Left lung (tissue), 10 donors: ENCODE results near the gene CYP11A1. TPM values are rescaled to one million over a fixed set of nuclear protein-coding genes. Genes with fewer than 3 reads are reported as not detected.

ENCODE experiments used
- ATAC-seq: fragments of 200-7000 bp; cut with Tn5 transposase; one replicate; pipeline ENCODE4 v1.9.1; 2020; ENCODE audit warnings: moderate library complexity
- DNase-seq, 4 donors: peaks; one replicate each; pipeline ENCODE4 v3.0.0-alpha.2; 2013 to 2020
- H3K27ac ChIP-seq, 2 donors: fragments of 200-600 bp; sonication (generic) in 1 of 2; one replicate each; pipeline versions ENCODE4 v1.5.0 to v1.8.0; 2020 to 2021
- H3K27me3 ChIP-seq, 2 donors: fragments of 200-600 bp; sonication (generic) in 1 of 2; one replicate each; pipeline versions ENCODE4 v1.5.0 to v1.8.0; 2020 to 2021
- H3K36me3 ChIP-seq, 2 donors: fragments of 200-600 bp; sonication (generic) in 1 of 2; one replicate each; pipeline versions ENCODE4 v1.5.0 to v1.8.0; 2020 to 2021
- H3K4me1 ChIP-seq, 2 donors: fragments of 200-600 bp; one replicate each; pipeline ENCODE4 v1.8.0; 2021
- H3K4me3 ChIP-seq, 2 donors: fragments of 200-600 bp; sonication (generic) in 1 of 2; one replicate each; pipeline versions ENCODE4 v1.5.0 to v1.8.0; 2020 to 2021; ENCODE audit warnings: mild to moderate bottlenecking in 1 of 2
- H3K9me3 ChIP-seq, 2 donors: fragments of 200-600 bp; sonication (generic) in 1 of 2; one replicate each; pipeline versions ENCODE4 v1.5.0 to v1.8.0; 2020 to 2021
- CTCF ChIP-seq, 2 donors: fragments of 200-600 bp; sonication (generic) in 1 of 2; IDR thresholded peaks; one replicate each; pipeline versions ENCODE4 v1.5.0 to v1.8.0; 2021; ENCODE audit warnings: antibody characterized with exemption in 2 of 2
- intact Hi-C, 2 donors: fragments of 100-400 bp; cut with DNase I; formaldehyde crosslinking; loops; one replicate each; pipeline versions ENCODE4 v1.11.2 to v1.14.2; 2022
- polyA plus RNA-seq, 6 donors: library from polyadenylated mRNA; unstranded; fragments of 120-200 nt; gene quantifications; one replicate each; pipeline ENCODE4 v1.2.1, GENCODE V29; 2013; ENCODE audit not compliant: insufficient read length in 6 of 6
- total RNA-seq, 2 donors: library from RNA; stranded (reverse); fragmentation: NEBNext Ultra II Directional; extraction: Animal tissue kit (Norgen Biotek cat#: 25700); gene quantifications; one replicate each; pipeline ENCODE4 v1.2.1, GENCODE V29; 2021
- donor health status: DM: no; HTN: yes; CAD: no.
- donor health status: DM: no; HTN: no; CAD: no.

CYP11A1 gene
- total and polyA plus RNA-seq, 8 donors: 0.34 to 1.3 (median 0.61) TPM

GRCh38 chr15:74373056-74373650 is 5.7 kb upstream of the CYP11A1 start:
- Histone ChIP-seq H3K9me3 (no peaks in the 10 kb centered on the region), H3K36me3 (no peaks in the 10 kb centered on the region), H3K27ac (no peak overlapping the region), H3K4me3 (no peak overlapping the region), H3K4me1 (peaks cover 0 to 10% of the 10 kb centered on the region in 2 donors), H3K27me3 (peaks cover 0 to 11% of the 10 kb centered on the region in 2 donors)
- ATAC-seq: no peak
- DNase-seq: no peak
- intact Hi-C loops: loop anchor here in 1 of 2 donors (5.0 kb wide), 1 partner anchor 114 kb away; no protein-coding TSS in a partner anchor
- no peak for TF ChIP-seq CTCF (IDR thresholded peaks at IDR 0.05)

DNA sequence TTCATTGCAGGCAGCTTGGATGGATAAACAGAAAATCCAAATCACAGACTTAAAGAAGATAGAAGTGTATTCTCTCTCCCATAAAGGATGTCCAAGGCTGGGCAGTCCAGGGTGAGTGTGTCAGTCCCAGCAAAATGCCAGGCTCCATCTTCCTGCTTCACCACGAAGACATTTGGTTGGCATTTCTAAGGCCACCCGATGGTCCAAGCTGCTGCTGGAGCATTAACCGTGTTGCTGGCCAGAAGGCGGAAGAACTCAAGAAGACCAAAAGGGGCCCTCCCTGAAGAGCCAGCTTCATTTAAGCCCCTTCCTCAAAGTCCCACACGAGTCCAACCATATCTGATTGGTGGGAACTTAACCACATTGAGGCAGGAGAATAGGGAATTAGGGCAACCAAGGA is 3.0 kb upstream of the CYP11A1 start:
- Histone ChIP-seq H3K9me3 (no peaks in the 10 kb centered on the region), H3K4me1 (peaks cover 0 to 22% of the 10 kb centered on the region in 2 donors), H3K27ac (no peak overlapping the region), H3K36me3 (no peaks in the 10 kb centered on the region), H3K4me3 (no peak overlapping the region), H3K27me3 (peaks cover 0 to 38% of the 10 kb centered on the region in 2 donors)
- no peak for TF ChIP-seq CTCF (IDR thresholded peaks at IDR 0.05)
- intact Hi-C loops: loop anchor here in 1 of 2 donors (5.0 kb wide), 1 partner anchor 117 kb away; no protein-coding TSS in a partner anchor
- DNase-seq (no peak), ATAC-seq (no peak)

DNA sequence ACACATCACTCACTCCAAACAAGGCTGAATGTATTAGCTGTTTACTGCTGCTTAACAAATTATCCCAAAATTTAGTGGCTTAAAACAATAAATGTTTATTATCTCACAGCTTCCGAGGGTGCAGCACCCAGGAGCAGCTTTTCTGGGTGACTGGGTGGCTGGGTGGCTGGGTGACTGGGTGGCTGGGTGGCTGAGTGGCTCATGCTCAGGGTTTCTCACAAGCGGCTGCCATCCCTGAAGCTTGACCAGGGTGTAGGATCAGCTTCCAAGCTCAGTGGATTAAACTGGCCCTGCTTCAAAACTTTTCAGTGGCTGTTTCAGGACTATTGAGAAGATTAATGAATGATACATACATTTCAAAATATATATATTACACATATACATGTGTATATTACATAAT is 2.3 kb upstream of the CYP11A1 start:
- H3K4me3 ChIP-seq: no peak overlapping the region
- peaks cover 0 to 19% of the 10 kb centered on the region in 2 donors for H3K4me1 ChIP-seq
- peaks cover 0 to 45% of the 10 kb centered on the region in 2 donors for H3K27me3 ChIP-seq
- H3K36me3 ChIP-seq: no peaks in the 10 kb centered on the region
- intact Hi-C loops: loop anchor here in 1 of 2 donors (5.0 kb wide), 1 partner anchor 118 kb away; no protein-coding TSS in a partner anchor
- DNase-seq: no peak
- H3K9me3 ChIP-seq: no peaks in the 10 kb centered on the region
- no peak for ATAC-seq
- H3K27ac ChIP-seq: no peak overlapping the region
- no peak for TF ChIP-seq CTCF (IDR thresholded peaks at IDR 0.05)

GRCh38 chr15:74369084-74369745 is 1.8 kb upstream of the CYP11A1 start:
- no peak for DNase-seq
- no peak for TF ChIP-seq CTCF (IDR thresholded peaks at IDR 0.05)
- Histone ChIP-seq H3K9me3 (no peaks in the 10 kb centered on the region), H3K36me3 (no peaks in the 10 kb centered on the region), H3K4me1 (peaks cover 0 to 14% of the 10 kb centered on the region in 2 donors), H3K27me3 (peaks cover 0 to 50% of the 10 kb centered on the region in 2 donors), H3K27ac (no peak overlapping the region), H3K4me3 (no peak overlapping the region)
- intact Hi-C loops: no loop called here
- no peak for ATAC-seq

DNA sequence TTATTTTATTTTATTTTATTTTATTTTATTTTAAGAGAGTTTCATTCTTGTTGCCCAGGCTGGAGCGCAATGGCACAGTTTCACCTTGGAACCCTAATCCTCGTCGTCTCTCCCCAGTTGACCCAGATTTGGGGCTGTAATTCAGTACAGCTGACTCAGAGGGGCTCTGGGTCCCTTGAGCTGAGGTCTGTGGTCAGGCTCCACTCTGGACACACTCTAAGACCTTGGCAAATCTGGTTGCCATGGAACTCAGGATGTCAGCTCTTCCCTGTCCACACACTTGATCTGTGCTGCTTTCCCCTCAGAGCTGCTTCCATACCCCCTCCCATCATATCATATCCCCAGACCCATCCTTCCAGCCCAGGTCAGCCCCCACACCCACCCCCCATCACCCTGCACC is 675 bp upstream of the CYP11A1 start:
- ATAC-seq (no peak), DNase-seq (no peak)
- Histone ChIP-seq H3K27ac (no peak overlapping the region), H3K4me3 (no peak overlapping the region), H3K36me3 (no peaks in the 10 kb centered on the region), H3K4me1 (peaks cover 0 to 14% of the 10 kb centered on the region in 2 donors), H3K27me3 (peaks cover 0 to 49% of the 10 kb centered on the region in 2 donors), H3K9me3 (no peaks in the 10 kb centered on the region)
- intact Hi-C loops: no loop called here
- TF ChIP-seq CTCF (IDR thresholded peaks at IDR 0.05): no peak
